Stimulated activated naive CD4-positive, alpha-beta T cell (primary cell): ENCODE results near the gene EPHX1.
"Not testable (repeated sequence)": the region's sequence is repeated elsewhere in the genome, so short reads cannot be mapped to it uniquely, and the experiment has no call there.

Experiments
- DNase-seq, 6 experiments: peaks; one replicate each; lab custom pipeline; 2025; lab: John Stamatoyannopoulos, UW

Gene EPHX1

GRCh38 chr1:225881081-225881958, 71.4 kb downstream of the EPHX1 start:
- DNase-seq, result peak in 4 of 6 experiments; percentile 15 to 60 (median 32)

GRCh38 chr1:225881959-225882693, 72.2 kb downstream of the EPHX1 start, which contains the start of gene TMEM63A:
Gene TMEM63A (minus strand): TSS chr1:225882380. CDS start chr1:225877580, 4,800 bp downstream.
- peak; percentile 78 to 88 (median 86) for DNase-seq

- DNase-seq, result peak in 4 of 6 experiments; percentile 29 to 51 (median 40)
Observed at GRCh38 chr1:225882694-225883615, 73.0 kb downstream of the EPHX1 start.

GRCh38 chr1:225883616-225884265, 73.8 kb downstream of the EPHX1 start:
- DNase-seq, result no peak

DNA sequence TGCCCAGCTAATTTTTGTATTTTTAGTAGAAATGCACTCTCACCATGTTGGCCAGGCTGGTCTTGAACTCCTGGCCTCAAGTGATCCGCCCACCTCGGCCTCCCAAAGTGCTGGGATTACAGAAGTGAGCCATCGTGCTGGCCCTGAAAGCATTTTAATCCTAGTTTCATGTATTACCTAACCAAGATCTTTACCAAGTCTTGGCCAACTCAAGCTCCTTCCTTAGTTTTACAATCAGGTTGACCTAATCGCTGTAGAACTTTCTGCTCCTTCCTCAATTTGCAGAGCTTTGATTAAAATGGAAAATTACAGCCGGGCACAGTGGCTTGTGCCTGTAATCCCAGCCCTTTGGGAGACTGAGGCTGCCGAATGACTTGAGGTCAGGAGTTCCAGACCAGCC, 75.4 kb downstream of the EPHX1 start:
- DNase-seq, result no peak

DNA sequence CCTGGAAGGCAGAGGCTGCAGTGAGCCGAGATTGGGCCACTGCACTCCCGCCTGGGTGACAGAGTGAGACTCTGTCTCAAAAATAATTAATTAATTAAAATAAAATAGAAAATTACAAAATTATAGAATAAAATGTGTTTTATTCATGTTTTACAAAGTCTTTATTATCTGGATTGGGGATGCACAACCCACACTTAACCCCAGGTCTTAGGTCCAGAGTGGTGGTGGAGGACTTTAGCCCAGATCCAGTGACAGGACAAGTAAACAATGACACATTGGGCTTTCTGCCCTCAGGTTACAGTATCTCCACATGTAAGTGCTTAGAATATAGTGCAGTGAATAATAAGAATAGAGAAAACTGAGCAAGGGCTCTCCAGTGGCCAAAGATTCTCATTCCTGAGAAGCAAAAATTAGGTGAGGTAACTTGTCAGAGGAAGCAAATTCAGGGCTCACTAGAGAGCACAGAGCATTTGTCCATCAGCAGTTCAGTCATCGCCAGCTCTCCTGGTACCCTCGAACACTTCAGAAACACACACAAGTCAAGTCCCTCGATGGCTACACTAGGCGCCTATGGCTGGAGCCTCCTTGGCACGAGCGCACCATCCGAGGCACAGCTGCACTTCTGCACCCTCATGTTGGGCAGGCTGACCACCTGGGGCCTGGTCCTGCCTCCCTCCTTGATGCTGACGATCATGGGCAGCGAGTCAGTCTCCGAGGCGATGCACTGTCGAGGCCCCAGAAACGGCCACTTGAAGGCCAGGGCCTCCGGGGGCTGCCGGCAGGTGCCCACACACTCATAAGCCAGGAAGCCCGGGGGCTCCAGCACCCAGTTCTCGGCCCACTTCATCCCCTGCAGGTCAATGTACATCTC, 76.5 kb downstream of the EPHX1 start:
- no peak for DNase-seq

- no peak for DNase-seq
Observed at GRCh38 chr1:225887030-225887314, 77.0 kb downstream of the EPHX1 start.

- DNase-seq, result not testable (repeated sequence)
Observed at GRCh38 chr1:225887554-225888288, 77.8 kb downstream of the EPHX1 start.

DNA sequence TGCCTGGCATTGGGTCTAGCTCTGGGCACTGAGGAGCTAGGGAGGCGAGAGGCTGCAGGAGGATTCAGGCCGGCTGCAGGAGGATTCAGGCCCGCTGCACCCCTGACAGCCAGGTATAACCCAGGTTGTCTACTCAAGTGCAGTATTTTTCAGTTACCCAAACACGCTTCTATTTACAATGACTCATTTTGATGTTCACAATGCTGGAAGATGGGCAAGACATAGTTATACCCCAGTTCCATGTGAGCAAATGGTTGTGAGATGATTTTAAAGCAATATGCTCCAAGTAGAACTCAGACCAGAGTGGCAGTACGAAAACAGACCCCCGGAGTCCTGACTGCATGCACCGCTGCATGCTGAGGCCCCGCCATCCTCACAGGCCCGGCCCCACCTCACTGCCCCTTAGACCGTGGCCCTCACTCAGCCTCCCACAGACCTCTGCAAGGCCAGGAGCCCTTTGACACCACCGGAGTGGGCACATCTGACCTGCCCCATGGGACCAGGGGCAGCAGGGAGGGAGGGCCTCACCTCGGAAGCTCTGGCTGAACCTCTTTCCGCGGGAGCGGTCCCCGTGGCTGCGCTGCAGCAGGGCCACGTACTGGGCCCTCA, 78.5 kb downstream of the EPHX1 start:
- no peak for DNase-seq

GRCh38 chr1:225888898-225889601, 79.1 kb downstream of the EPHX1 start, which contains the start of gene LEFTY1:
Gene LEFTY1 (minus strand): TSS chr1:225889146. CDS start chr1:225889066, 80 bp downstream.
- no peak for DNase-seq

DNA sequence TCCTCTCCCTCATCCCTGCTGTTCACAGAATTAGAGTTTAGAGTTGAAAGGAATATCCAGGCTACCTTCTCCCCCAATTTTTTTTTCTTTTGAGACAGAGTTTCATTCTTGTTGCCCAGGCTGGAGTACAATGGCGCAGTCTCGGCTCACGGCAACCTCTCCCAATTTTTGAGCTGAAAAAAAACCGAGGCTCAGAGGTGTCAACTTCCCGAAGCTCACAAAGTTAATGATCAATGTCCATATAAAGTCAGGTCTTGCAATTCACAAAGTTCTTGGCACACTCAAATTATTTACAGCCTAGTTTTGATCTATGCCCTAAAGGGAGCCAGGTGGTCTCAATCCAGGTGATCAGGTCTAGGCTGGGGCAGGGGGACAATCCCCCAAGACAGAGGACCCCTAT, 79.8 kb downstream of the EPHX1 start:
- DNase-seq, result no peak

GRCh38 chr1:225890346-225891228, 80.7 kb downstream of the EPHX1 start:
- no peak for DNase-seq

DNA sequence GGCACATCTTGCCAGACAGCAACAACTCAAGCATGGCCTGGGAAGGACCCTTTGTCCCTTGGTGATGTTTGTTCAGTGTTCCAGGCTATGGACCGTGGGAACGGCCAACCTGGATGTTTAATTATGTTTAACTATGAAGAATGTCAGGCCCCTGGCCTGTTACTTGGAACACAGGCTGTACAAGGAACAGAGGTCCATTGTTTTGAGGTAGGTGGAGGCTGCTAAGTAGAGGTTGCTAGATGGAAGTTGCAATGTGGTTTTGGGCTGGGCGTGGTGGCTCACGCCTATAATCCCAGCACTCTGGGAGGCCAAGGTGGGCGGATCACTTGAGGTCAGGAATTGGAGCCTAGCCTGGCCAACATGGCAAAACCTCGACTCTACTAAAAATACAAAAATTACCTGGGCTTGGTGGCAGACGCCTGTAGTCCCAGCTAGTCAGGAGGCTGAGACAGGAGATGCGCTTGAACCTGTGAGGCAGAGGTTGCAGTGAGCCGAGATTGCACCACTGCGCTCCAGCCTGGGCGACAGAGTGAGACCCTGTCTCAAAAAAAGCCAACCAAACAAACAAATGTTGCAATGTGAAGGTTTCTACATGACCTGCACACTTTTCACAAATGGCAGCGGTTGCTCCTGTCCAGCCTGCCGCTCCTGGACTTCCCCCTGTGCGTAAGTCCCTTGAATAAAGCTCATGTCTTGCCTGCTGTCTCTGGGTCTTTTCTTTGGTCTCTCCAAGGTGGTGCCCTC, 81.5 kb downstream of the EPHX1 start:
- no peak for DNase-seq

DNA sequence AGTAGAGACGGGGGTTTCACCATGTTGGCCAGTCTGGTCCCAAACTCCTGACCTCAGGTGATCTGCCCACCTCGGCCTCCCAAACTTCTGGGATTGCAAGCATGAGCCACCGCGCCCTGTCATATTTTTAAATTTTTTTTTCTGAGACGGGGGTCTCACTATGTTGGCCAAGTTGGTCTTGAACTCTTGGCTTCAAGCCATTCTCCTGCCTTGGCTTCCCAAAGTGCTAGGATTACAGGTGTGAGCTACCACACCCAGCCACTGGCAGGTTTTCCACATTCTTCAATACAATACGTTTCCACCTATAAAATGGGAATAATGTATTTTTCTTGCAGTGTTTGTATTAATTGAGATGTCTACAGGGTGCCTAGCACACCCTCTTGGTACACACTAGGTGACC, 82.4 kb downstream of the EPHX1 start:
- DNase-seq, result no peak
